SK-N-MC (cell line): ENCODE data around the gene LRMDA.

Experiments
- EZH2 ChIP-seq: fragments of 200-600 bp; sonication (generic); IDR thresholded peaks from one replicate; pipeline ENCODE4 v1.6.1; 2017; ENCODE audit warnings: antibody characterized with exemption
- FOXP2 ChIP-seq: optimal IDR thresholded peaks from 2 replicates; pipeline ENCODE3; 2011; ENCODE audit warnings: mild to moderate bottlenecking, moderate library complexity; ENCODE audit not compliant: insufficient read depth; ENCODE audit errors: extremely low read length, control extremely low read depth
- POLR2AphosphoS5 ChIP-seq: IDR thresholded peaks from 2 replicates; pipeline ENCODE4 v1.6.1; 2012; ENCODE audit warnings: mild to moderate bottlenecking, low read depth, low read length, borderline replicate concordance

- TF ChIP-seq EZH2 (no peak), POLR2AphosphoS5 (no peak), FOXP2 (no peak)
These were observed 263.4 kb downstream of the LRMDA start for GRCh38 chr10:75694790-75695189.
